Activated CD8-positive, alpha-beta memory T cell treated with anti-CD3 and anti-CD28 coated beads for 1 hour (primary cell): ENCODE data around the gene DEFB123.

Source experiments
- DNase-seq, 2 donors: peaks; one replicate each; pipeline ENCODE4 v3.0.0-alpha.2; 2020; ENCODE audit warnings: low read depth in 1 of 2; ENCODE audit errors: extremely low read depth in 1 of 2

DEFB123 gene

GRCh38 chr20:31473331-31474096 lies 33.1 kb downstream of the DEFB123 start:
- DNase-seq: no peak

- no peak for DNase-seq
Observed at GRCh38 chr20:31474097-31474436, 33.6 kb downstream of the DEFB123 start.

DNA sequence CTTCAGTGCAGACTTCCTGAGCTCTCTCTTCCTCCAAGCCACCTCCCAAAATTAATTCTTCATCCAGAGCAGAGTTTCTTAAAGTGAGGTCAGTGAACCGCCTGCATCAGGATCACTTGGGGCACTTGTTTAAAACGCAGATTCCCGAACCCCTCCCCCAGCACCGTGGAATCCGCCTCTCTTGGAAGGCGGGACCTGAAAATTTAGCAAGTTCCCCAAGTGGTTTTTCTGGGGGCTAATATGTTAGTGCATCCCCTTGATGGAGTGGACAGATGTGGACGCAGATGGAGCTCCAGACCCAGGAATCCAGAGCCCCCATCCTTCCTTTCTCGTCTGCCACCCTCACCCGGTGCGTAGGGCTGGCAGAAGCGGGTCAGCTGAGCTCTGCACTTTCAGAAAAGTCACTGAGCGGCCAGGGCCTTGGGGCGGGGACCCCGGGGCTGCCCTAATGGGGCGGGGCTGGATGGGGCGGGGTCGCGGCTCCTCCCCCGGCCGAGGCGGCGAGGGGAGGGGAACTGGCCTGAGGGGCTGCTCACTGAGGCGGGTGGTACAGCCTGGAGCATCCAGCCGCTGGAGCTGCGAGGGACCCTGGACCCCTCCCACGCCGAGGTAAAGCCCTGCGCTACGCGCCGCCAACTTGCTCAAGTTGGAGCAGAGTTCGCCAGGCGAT lies 34.5 kb downstream of the DEFB123 start, which contains the start of the genes DEFB124 and REM1:
DEFB124 (minus strand) TSS at position 370 of the 670 bp plus-strand sequence. CDS start 2,114 bp downstream, outside the sequence.
REM1 (plus strand) TSS at position 531 of the 670 bp plus-strand sequence. CDS start 1,158 bp downstream, outside the sequence.
- no peak for DNase-seq

DNA sequence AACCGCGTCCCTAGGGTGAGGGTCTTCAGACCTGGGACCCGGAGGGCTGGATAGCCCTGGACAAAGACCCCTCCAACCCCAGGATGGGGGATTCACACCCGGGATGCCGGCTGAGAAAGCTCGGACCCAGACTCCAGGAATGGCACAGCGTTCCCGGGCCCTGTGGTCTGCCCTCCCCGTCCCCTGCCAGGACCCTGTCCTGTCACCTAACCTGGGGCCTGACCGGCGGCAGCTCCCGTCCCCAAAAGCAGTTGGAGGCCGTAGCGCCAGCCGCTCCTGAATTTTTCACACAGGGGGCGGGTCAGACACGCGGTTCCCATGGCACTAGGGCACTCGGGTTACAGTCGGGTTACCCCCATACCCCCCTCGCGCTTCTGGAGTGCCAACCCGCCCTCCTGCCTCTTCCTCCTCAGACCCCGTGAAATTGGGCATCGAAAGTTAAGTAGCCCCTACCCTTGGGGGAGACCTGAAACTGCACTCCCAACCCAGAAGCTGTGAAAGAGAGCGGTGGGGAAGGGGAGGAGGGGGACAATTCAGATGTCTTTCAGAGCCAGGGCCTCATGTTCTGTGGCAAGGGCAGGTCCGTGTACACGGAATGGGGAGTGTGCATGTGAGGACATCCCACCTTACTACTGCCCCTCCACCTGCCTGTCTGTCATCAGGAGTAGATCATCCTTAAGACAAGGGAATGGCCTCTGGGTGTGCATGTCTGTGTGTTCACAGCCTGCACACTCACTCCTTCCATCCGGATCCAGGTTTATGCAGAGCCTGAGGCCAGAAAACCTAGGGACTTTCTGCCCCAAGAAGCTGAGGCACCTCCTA lies 35.3 kb downstream of the DEFB123 start:
- no peak for DNase-seq

DNA sequence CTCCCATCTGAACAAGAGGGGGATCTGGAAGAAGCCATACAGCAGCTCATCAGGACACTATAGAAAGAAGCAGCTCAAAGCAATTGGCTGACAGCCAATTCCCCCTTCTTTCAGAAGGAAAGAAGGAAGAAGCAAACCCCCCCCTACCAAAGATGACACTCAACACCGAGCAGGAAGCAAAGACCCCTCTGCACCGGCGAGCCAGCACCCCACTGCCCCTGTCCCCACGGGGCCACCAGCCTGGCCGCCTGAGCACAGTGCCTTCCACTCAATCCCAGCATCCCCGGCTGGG lies 35.8 kb downstream of the DEFB123 start:
- no peak for DNase-seq

DNA sequence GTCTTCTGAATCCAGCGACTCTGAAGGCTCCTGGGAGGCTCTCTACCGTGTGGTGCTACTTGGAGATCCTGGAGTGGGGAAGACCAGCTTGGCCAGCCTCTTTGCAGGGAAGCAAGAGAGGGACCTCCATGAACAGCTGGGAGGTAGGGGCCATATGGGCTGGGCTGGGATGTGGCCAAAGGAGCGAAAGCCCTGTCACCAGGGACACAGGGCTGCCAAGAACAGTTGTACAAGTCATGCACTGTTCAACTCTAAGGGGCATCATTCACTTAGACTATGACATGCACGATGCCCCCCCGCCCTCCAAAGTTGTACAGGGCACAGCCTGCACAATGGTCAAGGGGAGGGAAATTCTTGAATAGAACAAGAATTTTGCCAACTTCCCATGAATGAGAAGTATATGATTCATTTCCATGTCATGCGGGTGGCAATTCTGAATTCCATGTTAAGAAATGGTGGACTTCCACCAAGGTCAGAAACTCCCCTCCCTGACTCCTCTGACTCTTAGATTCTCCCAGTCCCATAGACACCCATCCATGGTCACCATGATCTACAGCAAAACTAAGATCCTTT lies 36.3 kb downstream of the DEFB123 start:
- DNase-seq: no peak

DNA sequence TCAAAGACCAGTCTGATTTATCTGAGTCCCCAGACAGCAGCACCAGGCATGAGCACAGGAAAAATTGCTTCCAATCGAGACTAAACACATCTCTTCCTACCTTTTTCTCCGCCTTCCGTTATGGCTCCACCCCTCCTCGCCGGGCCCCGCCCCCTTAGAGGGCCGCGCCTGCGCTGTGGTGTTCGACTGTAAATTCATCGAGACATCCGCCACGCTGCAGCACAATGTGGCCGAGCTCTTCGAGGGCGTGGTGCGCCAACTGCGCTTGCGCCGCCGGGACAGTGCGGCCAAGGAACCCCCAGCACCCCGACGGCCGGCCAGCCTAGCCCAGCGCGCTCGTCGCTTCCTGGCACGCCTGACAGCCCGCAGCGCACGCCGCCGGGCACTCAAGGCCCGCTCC lies 43.6 kb downstream of the DEFB123 start:
- no peak for DNase-seq

DNA sequence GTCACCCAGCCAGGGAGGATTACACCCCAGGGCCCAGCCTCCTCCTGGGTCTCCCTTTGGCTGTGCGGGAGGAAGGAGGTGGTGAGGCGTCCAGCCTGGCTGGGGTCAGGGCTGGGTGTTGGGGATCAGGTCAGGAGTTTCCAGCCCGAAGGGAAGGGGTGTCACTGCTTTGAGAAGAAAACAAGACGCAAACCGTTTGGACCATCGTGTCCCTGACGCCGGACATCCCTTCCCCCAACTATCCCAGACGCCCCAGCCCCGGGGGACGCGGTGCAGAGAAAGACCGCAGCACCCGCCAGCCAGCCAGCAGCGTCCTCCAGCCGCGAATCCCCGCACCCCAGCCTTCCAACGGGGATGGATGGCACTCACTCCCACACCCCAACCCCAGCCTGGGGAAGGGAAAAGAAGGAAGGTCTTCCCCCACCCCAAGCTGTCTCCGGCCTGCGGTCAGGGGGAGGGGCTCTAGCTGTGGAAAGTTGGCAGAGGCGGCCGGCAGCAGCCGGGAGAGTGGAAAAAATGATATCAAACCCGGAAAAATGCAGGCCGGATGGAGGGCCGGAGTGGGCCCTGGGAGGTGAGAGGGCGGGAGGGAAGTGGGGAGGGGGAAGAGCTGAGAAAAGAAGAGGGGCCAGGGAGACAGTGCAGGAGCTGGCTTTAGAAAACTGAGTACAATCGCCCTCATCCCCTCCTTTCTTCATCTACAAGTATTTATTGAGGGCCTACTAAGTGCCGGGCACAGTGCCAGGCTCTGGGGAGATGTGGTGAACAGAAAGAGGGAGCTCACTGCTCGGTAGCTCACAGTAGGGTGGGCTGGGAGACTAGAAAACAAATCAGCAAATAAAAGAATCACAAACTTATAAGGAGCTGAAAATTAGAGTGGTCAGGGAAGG lies 45.3 kb downstream of the DEFB123 start:
- no peak for DNase-seq

GRCh38 chr20:31488115-31488514 lies 47.7 kb downstream of the DEFB123 start:
- DNase-seq: no peak

GRCh38 chr20:31489152-31489551 lies 48.7 kb downstream of the DEFB123 start:
- no peak for DNase-seq

DNA sequence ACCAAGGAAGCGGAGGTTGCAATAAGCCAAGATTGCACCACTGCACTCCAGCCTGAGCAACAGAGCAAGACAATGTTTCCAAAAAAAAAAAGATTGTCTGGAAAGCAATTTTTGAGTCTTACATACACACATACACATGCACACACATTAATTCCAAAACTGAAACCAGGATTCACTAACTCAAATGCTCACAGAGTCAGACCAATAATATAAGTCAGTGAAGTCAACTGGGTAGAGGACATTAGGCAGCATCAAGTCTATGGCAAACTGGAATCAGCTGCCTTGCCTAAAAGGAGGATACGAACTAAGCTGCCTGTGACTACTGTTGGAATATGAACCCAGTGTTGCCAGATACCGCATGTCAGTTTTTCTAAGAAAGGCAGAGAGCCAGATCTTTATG lies 50.3 kb downstream of the DEFB123 start:
- no peak for DNase-seq

- no peak for DNase-seq
Observed at GRCh38 chr20:31494131-31494530, 53.7 kb downstream of the DEFB123 start.

DNA sequence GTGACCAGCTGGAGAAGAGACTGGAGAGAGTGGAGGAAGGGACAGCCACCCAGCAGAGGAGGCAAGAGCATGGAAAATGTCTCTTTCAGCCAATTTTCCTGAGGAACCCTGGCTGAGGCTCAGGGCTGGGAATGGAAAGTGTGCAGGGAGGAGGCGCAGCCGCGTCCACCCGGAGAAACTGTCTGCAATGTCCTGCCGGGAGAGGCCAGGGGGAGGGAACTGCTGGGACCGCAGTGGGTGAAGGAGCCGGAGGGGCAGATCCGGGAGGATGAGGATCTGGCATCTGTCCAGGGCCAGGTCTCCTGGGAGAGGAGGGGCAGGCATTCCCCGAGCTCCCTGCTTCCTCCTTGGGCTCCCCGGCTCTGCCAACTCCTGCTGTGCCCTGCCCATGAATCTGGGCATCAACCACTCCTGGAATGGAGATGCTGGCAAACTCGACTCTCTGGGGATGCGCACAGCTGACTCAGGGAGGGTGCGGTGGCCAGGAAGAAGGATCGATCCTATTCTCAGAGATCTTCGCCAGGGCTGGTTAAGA lies 56.4 kb downstream of the DEFB123 start:
- DNase-seq: no peak

- no peak for DNase-seq
Observed at GRCh38 chr20:31497838-31498540, 57.6 kb downstream of the DEFB123 start.
